GM18951 (cell line): ENCODE data around the gene ATP5IF1.
A peak's percentile ranks its signal among the peaks of the same experiment; 100 is the strongest.

Experiments used
- POLR2A ChIP-seq: IDR thresholded peaks from 4 replicates; pipeline ENCODE4 v1.6.1; 2011; ENCODE audit warnings: mild to moderate bottlenecking; ENCODE audit not compliant: insufficient read length, insufficient read depth; ENCODE audit errors: extremely low read depth
- in situ Hi-C: fragments of 300-500 bp; cut with MboI; formaldehyde crosslinking; loops from one replicate; pipeline ENCODE4 v1.12.0; 2022; ENCODE audit warnings: low sequenced_read_pairs, mixed read lengths, inconsistent platforms; ENCODE audit not compliant: unreplicated experiment

The ATP5IF1 gene

GRCh38 chr1:28235755-28236655 lies at the start of gene ATP5IF1:
ATP5IF1 (plus strand) TSS chr1:28236124; CDS start chr1:28236184, 60 bp downstream.
- peak; percentile 98 for TF ChIP-seq POLR2A
- in situ Hi-C loops, result no loop called here

GRCh38 chr1:28190337-28190979 lies 45.5 kb upstream of the ATP5IF1 start:
- no peak for TF ChIP-seq POLR2A
- in situ Hi-C loops, result no loop called here

GRCh38 chr1:28190996-28191645 lies 44.8 kb upstream of the ATP5IF1 start:
- TF ChIP-seq POLR2A, result no peak
- in situ Hi-C loops, result no loop called here

GRCh38 chr1:28193701-28194161 lies 42.2 kb upstream of the ATP5IF1 start:
- in situ Hi-C loops, result no loop called here
- no peak for TF ChIP-seq POLR2A

- no peak for TF ChIP-seq POLR2A
- in situ Hi-C loops, result no loop called here
These were observed 41.4 kb upstream of the ATP5IF1 start for GRCh38 chr1:28194326-28195035.

- in situ Hi-C loops, result no loop called here
- no peak for TF ChIP-seq POLR2A
These were observed 40.1 kb upstream of the ATP5IF1 start for GRCh38 chr1:28195780-28196179.

- in situ Hi-C loops, result no loop called here
- no peak for TF ChIP-seq POLR2A
These were observed 39.6 kb upstream of the ATP5IF1 start for GRCh38 chr1:28196330-28196729.

GRCh38 chr1:28197682-28198415 lies 38.1 kb upstream of the ATP5IF1 start:
- TF ChIP-seq POLR2A, result no peak
- in situ Hi-C loops, result no loop called here

GRCh38 chr1:28199328-28200233 lies 36.3 kb upstream of the ATP5IF1 start:
- no peak for TF ChIP-seq POLR2A
- in situ Hi-C loops, result loop anchor here (25.0 kb wide), 1 partner anchor 337 kb away; the partner anchor contains the start of gene THEMIS2

- TF ChIP-seq POLR2A, result no peak
- in situ Hi-C loops, result loop anchor here (25.0 kb wide), 1 partner anchor 338 kb away; the partner anchor contains the start of gene THEMIS2
These were observed 35.6 kb upstream of the ATP5IF1 start for GRCh38 chr1:28200234-28200873.

GRCh38 chr1:28205243-28205642 lies 30.7 kb upstream of the ATP5IF1 start:
- TF ChIP-seq POLR2A, result no peak
- in situ Hi-C loops, result loop anchor here (5.0 to 25.0 kb wide), 2 partner anchors 108 to 343 kb away; partner anchors contain the start of gene THEMIS2
